ENCODE data around the gene CUL4B.
"Not testable (repeated sequence)": the region's sequence is repeated elsewhere in the genome, so short reads cannot be mapped to it uniquely, and the experiment has no call there.

CUL4B gene

GRCh38 chrX:120560842-120561633 lies at the start of gene CUL4B:
Gene CUL4B (minus strand): TSS chrX:120560962. CDS start chrX:120560638, 324 bp downstream.
- DNase-seq (ENCODE audit: low read depth, low spot score): peak; percentile 84

DNA sequence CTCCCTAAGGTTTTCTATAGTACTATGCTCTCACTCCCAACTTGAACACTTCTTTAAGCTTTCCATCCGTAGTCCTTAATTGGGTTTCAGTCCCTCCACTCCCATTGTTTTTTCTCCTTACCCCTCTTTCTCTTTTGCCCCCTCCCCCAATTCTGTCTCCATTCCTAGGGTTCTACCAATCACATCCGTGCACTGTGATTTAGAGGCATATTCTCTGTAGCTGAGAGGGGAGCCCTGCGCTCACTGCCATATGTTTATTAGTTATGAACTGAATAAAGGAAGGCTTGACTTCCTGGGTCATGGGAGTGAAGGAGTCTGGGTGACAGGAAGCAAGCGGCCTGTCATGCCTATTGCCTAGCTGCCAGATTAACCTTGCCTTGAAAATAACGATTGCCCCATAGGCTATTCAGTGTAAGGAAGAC lies 43.6 kb upstream of the CUL4B start:
- no peak for DNase-seq (ENCODE audit: low read depth, low spot score)

DNA sequence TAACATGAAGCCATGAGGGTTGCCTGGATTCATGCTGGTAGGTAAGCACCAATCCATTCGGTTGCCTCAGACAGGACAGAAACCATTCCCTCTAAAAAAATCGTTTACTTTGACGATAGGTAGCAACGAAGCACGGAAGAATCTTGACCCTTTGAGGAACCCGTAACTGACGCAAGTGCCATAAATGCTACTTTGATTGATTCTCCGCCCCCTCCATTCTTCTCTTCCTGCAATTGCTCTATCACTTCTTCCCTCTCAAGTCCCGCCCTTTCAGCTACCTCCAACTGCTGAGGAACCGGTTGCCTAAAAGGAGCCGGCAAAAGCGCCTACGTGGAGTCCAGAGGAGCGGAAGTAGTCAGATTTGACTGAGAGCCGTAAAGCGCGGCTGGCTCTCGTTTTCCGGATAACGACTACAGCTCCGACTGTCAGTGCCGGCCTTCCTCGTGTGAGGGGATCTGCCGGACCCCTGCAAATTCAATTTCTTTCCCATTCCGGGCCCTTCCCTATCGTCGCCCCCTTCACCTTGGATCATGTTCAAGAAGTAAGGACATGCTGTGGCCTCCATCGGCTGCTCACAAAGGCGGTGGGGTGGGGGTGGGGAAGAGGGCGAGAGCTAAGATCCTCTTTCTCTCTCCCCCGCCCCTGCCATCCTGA lies 43.1 kb upstream of the CUL4B start, which contains the start of gene MCTS1:
Gene MCTS1 (plus strand): TSS at position 395 of the 654 bp plus-strand sequence. CDS start 136 bp downstream, at position 531.
- peak; percentile 81 for DNase-seq (ENCODE audit: low read depth, low spot score)

DNA sequence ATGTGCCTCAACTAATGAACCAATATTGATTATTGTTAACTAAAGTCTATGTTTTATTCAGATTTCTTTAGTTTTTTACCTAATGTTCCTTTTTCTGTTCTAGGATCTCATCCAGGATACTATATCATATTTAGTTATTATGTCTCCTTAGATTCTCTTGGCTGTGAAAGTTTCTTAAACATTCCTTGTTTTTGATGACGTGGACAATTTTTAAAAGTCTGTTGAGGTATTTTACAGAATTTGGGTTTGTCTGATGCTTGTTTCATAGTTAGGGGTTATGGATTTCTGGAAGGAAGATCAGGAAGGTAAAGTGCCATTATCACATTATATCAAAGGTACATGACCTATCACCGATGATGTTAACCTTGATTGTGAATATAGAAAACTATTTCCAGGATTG lies 24.9 kb upstream of the CUL4B start:
- no peak for DNase-seq (ENCODE audit: low read depth, low spot score)

DNA sequence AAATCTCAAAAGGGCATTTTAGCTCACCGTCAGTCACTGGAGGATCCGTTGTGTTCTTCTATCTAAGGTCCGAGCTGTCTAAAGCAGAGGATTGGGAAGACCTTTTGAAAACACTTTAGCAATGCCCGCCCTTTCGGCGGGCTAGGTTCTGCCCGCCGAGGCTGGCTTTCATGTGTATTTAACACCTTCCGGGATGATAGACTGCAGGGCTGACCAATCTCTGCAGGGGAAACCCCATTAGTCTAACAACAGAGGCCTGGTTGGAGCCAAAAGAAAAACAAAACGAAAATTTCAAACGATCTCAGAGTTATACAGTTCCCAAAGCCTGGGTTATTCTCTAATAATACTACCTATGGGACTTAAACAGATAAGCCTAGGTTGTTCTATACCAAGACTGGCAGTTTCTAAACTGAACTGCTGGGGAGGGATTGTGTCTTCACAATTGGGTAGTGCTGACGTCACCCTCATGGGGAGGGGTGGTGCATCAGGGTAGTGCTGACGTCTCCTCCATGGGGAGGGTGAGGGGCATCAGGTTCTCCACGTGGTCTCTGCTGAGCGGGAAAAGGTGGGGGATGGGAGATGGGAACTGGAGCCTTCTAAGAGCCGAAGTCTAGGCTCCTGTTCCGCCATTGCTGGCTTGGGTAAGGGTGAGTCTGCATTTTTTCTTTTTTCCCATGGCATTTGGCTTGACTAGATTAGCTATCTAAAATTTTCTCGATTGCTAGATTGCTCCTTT lies 14.8 kb upstream of the CUL4B start:
- no peak for DNase-seq (ENCODE audit: low read depth, low spot score)

- not testable (repeated sequence) for DNase-seq (ENCODE audit: low read depth, low spot score)
Observed at GRCh38 chrX:120573806-120574205, 13.0 kb upstream of the CUL4B start.

DNA sequence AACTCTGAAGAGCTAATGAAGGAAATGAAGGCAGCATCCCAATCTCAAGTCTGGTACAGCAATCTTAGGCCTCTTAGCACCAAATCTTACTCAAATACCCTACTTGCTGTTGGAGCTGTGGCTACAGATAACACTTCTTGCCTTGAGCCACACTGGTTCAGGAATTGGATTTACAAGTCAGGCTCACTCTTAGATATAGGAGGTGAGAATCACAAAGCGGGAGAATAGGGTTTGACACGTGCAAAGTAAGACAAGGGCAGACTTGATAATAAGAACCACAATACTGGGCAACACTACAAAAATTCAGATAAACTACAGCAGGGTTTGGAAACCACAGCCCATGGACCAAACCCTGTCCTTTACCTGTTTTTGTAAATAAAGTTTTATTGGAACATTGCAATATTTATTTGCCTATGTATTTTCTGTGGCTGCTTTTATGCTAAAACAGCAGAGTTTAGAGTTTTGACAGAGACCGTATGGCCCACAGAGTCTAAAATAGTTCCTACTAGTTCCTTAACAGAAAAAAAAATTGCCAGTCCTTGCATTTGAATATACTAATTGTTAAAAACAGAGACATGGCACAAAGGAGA lies 9.3 kb upstream of the CUL4B start:
- no peak for DNase-seq (ENCODE audit: low read depth, low spot score)

GRCh38 chrX:120568609-120569008 lies 7.8 kb upstream of the CUL4B start:
- no peak for DNase-seq (ENCODE audit: low read depth, low spot score)

- no peak for DNase-seq (ENCODE audit: low read depth, low spot score)
Observed at GRCh38 chrX:120568035-120568434, 7.3 kb upstream of the CUL4B start.

GRCh38 chrX:120566817-120567216 lies 6.1 kb upstream of the CUL4B start:
- DNase-seq (ENCODE audit: low read depth, low spot score): no peak

DNA sequence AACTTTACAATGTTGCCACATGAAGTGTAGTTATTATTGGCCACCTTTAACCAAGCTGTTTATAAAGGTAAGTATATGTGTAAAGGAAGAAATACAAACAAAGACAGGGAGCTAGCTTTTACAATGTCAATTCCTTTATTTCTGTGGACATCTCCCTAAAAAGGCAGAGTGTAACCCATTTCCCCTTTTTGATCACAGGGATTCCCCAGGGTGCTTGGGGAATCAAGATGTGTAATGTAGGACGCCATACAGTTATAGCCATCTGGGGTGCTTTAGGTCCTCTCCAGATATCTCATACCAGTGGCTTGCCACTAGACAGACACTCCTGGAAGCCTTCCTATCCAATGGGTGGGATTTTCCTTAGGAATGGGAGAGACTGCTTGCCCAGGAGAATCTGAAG lies 4.2 kb upstream of the CUL4B start:
- no peak for DNase-seq (ENCODE audit: low read depth, low spot score)

DNA sequence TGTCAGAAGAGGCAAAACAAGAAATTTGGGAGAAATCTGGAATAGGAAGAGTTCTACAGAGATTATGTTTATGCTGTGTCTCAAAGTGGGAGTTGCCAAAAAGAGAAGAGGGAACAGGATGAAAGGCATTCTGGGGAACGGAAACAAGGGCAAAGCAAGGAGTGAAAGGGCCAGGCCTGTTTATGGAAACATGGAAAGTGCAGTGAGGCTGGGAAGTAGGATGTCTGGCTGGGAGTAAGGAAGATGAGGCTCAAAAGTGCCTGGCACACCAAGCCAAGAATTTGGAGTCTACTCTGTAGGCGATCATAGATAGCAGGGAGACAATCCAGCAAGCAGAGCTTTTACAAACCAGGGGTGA lies 1.8 kb upstream of the CUL4B start:
- no peak for DNase-seq (ENCODE audit: low read depth, low spot score)

DNA sequence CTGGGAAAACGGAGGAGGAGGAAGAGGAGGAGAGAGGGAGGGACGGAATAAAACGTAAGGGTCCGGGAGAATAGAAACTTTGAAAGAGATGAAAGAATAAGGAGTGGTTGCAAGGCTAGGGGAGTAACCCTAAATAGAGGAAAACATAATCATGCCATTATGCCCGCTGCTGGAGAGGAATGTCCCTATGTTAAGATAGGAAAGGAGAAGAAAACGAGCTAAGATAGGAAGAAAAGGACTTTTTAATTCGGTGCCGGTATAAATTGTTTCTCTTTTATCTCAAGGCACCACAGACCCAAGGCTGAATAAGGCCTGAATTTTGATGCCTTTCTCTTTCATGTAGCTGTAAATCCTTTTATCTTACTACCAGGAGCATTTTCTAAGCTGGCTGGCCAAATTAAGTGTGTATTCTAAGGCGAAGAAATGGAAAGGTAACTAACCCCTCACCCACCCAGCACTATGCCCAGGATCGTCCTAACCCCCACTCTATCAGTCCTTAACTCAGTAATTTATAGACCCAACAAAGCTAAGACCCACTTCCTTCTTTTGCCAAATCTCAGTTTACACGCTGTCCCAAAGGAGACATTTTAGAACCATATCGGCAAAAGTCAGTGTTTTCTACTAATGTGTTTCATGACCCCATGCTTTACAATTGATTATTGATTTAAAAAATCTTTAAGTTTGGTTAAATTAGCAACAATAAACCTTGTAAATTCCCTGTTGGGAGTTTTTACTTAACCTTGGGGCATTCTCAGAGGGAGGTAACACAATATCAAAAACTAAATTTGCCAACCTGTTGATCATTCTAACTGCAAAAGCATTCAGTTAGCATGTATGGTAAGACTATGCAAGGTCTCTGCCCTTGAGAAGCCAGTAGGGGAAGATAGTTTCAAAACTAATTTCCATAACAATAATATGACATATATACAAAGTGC lies 1.1 kb upstream of the CUL4B start:
- no peak for DNase-seq (ENCODE audit: low read depth, low spot score)

DNA sequence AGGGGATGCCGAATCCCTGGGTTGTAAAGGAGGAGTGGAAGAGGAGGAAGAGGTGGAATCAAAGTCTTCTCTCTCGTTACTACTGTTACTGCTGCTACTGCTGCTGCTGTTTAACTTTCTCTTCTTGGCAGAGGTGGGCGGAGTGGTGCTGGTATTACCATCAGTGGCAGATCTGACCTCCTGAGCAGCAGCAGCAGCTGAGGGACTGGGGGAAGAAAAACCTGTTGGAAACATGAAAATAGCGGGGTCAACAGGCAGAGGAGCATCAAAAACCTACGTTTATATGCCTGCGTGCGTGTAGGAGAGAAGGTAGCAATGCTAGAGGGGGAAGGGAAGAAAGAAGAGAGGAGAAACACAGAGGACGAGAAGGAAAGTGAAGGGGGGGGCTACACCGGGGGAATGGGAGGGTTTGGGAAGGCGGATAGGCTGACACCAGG lies 339 bp downstream of the CUL4B start:
- DNase-seq (ENCODE audit: low read depth, low spot score): peak; percentile 2

GRCh38 chrX:120559804-120560203 lies 958 bp downstream of the CUL4B start:
- no peak for DNase-seq (ENCODE audit: low read depth, low spot score)

DNA sequence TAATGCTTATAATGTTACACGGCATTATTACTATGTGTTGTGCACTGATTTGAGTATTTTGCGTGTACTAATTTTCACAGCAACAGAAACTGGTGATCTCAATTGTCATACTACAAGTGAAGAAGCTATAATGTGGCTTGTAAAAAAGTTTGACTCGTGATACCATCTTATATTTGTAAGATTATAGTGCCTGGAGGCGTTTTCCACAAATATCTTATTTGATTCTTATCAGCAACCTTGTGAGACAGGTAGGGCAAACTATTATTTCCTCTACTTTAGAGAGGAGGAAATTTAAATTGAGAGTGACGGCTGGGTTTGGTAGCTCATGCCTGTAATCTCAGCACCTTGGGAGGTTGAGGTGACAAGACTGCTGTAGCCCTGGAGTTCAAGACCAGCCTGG lies 4.5 kb downstream of the CUL4B start:
- no peak for DNase-seq (ENCODE audit: low read depth, low spot score)

- peak; percentile 15 for DNase-seq (ENCODE audit: low read depth, low spot score)
Observed at GRCh38 chrX:120549483-120550452, 11.0 kb downstream of the CUL4B start.

DNA sequence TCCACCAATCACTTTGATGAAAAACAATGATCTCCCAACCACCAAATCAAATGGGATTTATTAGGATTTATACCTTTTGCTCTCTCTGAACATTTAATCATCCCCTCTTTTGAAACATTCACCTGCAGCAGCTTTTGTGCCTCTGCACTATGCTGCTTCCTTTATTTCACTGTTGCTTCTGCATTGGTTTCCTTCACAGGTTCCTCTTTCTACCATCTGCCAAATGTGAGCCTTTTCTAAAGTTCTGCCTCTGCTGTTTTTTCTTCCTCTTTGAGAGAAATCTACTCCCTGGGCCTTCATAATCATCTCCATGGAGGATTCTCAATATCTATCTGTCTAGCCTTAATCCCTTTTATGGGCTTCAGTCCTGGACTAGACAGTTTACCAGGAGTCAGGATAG lies 24.7 kb downstream of the CUL4B start:
- no peak for DNase-seq (ENCODE audit: low read depth, low spot score)

DNA sequence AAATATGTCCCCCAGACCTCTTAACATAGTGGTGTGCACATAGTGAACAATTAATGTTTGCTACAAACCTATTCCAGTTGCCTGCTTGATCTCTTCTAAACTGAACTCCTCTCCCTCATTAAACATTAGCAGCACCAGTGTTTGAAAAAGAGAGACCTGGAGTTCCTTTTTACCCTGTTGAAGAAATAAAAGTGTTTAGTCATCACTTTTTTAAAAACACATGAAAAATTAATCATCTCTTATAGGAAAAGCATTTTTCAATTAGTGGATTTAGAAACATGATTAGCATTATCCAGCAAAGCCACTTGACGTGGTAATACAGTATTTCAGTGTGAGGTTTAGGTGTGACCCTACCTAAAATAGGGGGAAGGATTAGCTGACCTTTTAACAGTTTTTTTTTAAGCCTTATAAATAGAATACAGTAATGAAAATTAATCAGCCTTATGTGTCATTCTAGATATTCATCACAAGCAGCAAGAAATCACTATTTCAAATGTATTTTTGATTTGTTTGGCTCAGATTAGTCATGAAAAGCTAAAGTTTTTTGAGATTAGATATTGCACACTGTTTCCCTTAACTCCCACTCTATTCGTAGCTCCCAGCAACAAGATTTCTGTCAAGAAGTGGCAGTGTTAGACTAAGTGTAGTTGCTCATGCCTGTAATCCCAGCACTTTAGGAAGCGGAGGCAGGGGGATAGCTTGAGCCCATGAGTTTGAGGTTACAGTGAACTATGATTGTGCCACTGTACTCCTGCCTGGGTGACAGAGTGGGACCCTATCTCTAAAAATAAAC lies 26.2 kb downstream of the CUL4B start:
- no peak for DNase-seq (ENCODE audit: low read depth, low spot score)

Data from smooth muscle cell of the brain vasculature (primary cell).